H7 (cell line): ENCODE measurements around the gene EXOC1L. TPM values are rescaled to one million over a fixed set of nuclear protein-coding genes. Genes with fewer than 3 reads are reported as not detected.

Source experiments
- DNase-seq: peaks from one replicate; pipeline ENCODE4 v3.0.0; 2012
- H3K27me3 ChIP-seq: 2 replicates; pipeline ENCODE4 v1.6.0; 2011; ENCODE audit warnings: mild to moderate bottlenecking, low read length; ENCODE audit not compliant: control insufficient read depth, insufficient read depth
- H3K36me3 ChIP-seq: replicated peaks from 2 replicates; pipeline ENCODE4 v1.5.1; 2011; ENCODE audit warnings: low read length; ENCODE audit not compliant: control insufficient read depth, insufficient read depth
- H3K4me3 ChIP-seq: 2 replicates; pipeline ENCODE4 v1.5.1; 2011; ENCODE audit warnings: low read depth, mild to moderate bottlenecking, control low read depth, low read length, moderate library complexity; ENCODE audit not compliant: insufficient read depth
- total RNA-seq: library from RNA; depleted of rRNA; stranded (reverse); fragments of >200 nt; shearing (Covaris generic); gene quantifications from 2 replicates; pipeline ENCODE4 v1.2.3, GENCODE V29; 2014; rRNA removed

The EXOC1L gene
- total RNA-seq, 1 experiment from 2014 or later = not detected

- no peak for DNase-seq
- H3K36me3 ChIP-seq = no peaks in the 10 kb centered on the region; the same call in 1 of the 2 replicates
- H3K27me3 ChIP-seq = no peaks in the 10 kb centered on the region
- H3K4me3 ChIP-seq = no peak overlapping the region
Measured at GRCh38 chr4:55884093-55884850, 64.7 kb downstream of the EXOC1L start.

- DNase-seq = no peak
- H3K36me3 ChIP-seq = no peaks in the 10 kb centered on the region; the same call in 1 of the 2 replicates
- no peaks in the 10 kb centered on the region for H3K27me3 ChIP-seq
- no peak overlapping the region for H3K4me3 ChIP-seq
Measured at GRCh38 chr4:55884851-55885219, 65.2 kb downstream of the EXOC1L start.

Other genes starting within 250 kb of the EXOC1L start
- gene PDCL2, start 227.5 kb upstream of the EXOC1L start, total RNA-seq = not detected in 2 replicates
- 52.5 and 63.5 TPM in 2 replicates for gene NMU, start 183.5 kb upstream of the EXOC1L start, total RNA-seq
- 17.8 and 24.2 TPM in 2 replicates for gene EXOC1, start 33.9 kb downstream of the EXOC1L start, total RNA-seq
- gene CEP135, start 129.2 kb downstream of the EXOC1L start, total RNA-seq = 6.4 and 9.9 TPM in 2 replicates